DOHH2 (cell line): Measurements from ENCODE around the gene TNS4.

Experiments
- EZH2phosphoT487 ChIP-seq: fragments of 200-600 bp; sonication (generic); IDR thresholded peaks from 2 replicates; pipeline ENCODE4 v1.6.1; 2017; ENCODE audit warnings: borderline replicate concordance, mild to moderate bottlenecking, antibody characterized with exemption, low read length, moderate library complexity, mixed read lengths
- TF ChIP-seq, protein P1 (sequence below): fragments of 200-600 bp; sonication (generic); IDR thresholded peaks from one replicate; pipeline ENCODE4 v1.5.1; 2014; ENCODE audit warnings: antibody characterized with exemption, mild to moderate bottlenecking, low read depth, low read length; ENCODE audit not compliant: poor library complexity, severe bottlenecking

DNA sequence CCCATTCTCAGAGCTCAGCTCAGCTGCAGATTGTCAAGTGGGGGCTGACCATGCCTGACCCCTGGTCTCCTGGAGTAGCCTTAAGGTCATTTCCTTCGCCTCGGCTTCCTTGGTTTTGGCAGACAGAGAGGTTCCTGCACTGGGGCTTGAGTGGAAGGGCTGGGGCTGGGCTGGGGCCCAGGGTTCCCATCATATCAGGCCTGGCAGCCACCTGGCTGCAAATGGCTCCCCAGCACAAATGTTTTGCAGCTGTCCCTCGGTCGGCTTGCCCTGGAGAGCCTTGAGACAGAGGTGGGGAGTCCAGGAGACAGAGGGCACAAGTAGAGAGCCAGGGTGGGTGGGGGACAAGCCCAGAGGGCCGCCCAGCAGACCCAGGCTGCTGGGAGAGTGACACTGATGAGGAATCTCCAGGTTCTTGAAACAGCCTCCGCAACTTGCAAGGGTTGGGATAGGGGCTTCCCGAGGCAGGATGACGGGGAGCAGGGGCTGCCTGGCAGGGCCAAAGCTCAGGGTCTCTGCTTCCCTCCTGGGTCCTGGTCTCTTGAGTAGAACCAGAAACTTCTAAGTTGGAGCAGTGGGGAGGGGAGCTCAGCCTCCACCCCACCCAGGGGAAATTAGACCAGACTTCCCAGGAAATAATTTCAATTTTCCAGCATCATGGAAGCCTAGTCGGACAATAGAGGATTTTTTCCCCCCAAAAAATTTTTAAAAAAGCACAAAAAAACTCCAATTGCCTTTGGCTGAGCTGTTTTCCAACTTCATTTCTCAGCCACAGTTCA lies 38.9 kb downstream of the TNS4 start:
- TF ChIP-seq, protein P1, sequence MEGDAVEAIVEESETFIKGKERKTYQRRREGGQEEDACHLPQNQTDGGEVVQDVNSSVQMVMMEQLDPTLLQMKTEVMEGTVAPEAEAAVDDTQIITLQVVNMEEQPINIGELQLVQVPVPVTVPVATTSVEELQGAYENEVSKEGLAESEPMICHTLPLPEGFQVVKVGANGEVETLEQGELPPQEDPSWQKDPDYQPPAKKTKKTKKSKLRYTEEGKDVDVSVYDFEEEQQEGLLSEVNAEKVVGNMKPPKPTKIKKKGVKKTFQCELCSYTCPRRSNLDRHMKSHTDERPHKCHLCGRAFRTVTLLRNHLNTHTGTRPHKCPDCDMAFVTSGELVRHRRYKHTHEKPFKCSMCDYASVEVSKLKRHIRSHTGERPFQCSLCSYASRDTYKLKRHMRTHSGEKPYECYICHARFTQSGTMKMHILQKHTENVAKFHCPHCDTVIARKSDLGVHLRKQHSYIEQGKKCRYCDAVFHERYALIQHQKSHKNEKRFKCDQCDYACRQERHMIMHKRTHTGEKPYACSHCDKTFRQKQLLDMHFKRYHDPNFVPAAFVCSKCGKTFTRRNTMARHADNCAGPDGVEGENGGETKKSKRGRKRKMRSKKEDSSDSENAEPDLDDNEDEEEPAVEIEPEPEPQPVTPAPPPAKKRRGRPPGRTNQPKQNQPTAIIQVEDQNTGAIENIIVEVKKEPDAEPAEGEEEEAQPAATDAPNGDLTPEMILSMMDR = no peak
- TF ChIP-seq EZH2phosphoT487 = no peak
